K562 (cell line): Measurements from ENCODE around the gene MIB2. TPM values are rescaled to one million over a fixed set of nuclear protein-coding genes. Genes with fewer than 3 reads are reported as not detected.
"Not testable (repeated sequence)": the region's sequence is repeated elsewhere in the genome, so short reads cannot be mapped to it uniquely, and the experiment has no call there.

ENCODE experiments used
- CTCF ChIP-seq, 3 experiments: IDR thresholded peaks in 2 of 3; conservative IDR thresholded peaks in 1 of 3; 2 replicates each; pipeline ENCODE4 v1.5.1; 2011 to 2012; ENCODE audit warnings: low read length in 3 of 3, mild to moderate bottlenecking in 3 of 3, control low read depth in 2 of 3, improper control_type of control experiment in 1 of 3, inconsistent platforms in 1 of 3, low read depth in 1 of 3, mixed read lengths in 1 of 3, moderate library complexity in 1 of 3; ENCODE audit not compliant: insufficient read depth in 2 of 3
- E2F1 ChIP-seq: sonication (generic); formaldehyde crosslinking; IDR thresholded peaks from 2 replicates; pipeline ENCODE4 v1.8.1; 2023; ENCODE audit warnings: mild to moderate bottlenecking, missing genetic modification reagents, moderate library complexity
- E2F8 ChIP-seq: fragments of 450-650 bp; IDR thresholded peaks from 2 replicates; pipeline ENCODE4 v1.7.1; 2018; ENCODE audit warnings: mild to moderate bottlenecking, low read depth; ENCODE audit not compliant: partially characterized antibody
- EP400 ChIP-seq: fragments of 450-650 bp; IDR thresholded peaks from 2 replicates; pipeline ENCODE4 v1.6.1; 2017; ENCODE audit warnings: antibody characterized with exemption, mild to moderate bottlenecking, moderate library complexity
- ERF ChIP-seq: fragments of 450-650 bp; formaldehyde crosslinking; IDR thresholded peaks from 2 replicates; pipeline ENCODE4 v1.4.0; 2020; ENCODE audit warnings: mild to moderate bottlenecking, mixed read lengths
- KLF1 ChIP-seq: fragments of 450-650 bp; IDR thresholded peaks from 2 replicates; pipeline ENCODE4 v1.6.1; 2016; ENCODE audit warnings: missing genetic modification characterization, missing compliant biosample characterization
- KLF13 ChIP-seq: fragments of 450-650 bp; IDR thresholded peaks from 2 replicates; pipeline ENCODE4 v1.6.1; 2016; ENCODE audit warnings: missing genetic modification characterization, low read depth, mild to moderate bottlenecking, missing compliant biosample characterization, moderate library complexity, borderline replicate concordance
- MAZ ChIP-seq, 2 experiments: fragments of 450-650 bp in 1 of 2; sonication (generic) in 1 of 2; formaldehyde crosslinking; IDR thresholded peaks in 1 of 2; conservative IDR thresholded peaks in 1 of 2; 2 replicates each; pipeline versions ENCODE4 v1.4.0 to v1.5.0; 2020; ENCODE audit warnings: mild to moderate bottlenecking in 1 of 2, missing genetic modification reagents in 1 of 2
- NBN ChIP-seq: fragments of 450-650 bp; IDR thresholded peaks from 2 replicates; pipeline ENCODE4 v1.6.1; 2016; ENCODE audit warnings: low read depth, mild to moderate bottlenecking
- NCOA1 ChIP-seq: fragments of 450-650 bp; IDR thresholded peaks from 2 replicates; pipeline ENCODE4 v1.6.1; 2016; ENCODE audit warnings: low read depth
- NFIC ChIP-seq: fragments of 450-650 bp; IDR thresholded peaks from 2 replicates; pipeline ENCODE4 v1.6.1; 2017; ENCODE audit warnings: mild to moderate bottlenecking, inconsistent platforms
- PHF20 ChIP-seq: fragments of 450-650 bp; IDR thresholded peaks from 2 replicates; pipeline ENCODE4 v1.6.1; 2018; ENCODE audit not compliant: partially characterized antibody
- POLR2G ChIP-seq: fragments of 200-400 bp; formaldehyde crosslinking; IDR thresholded peaks from 2 replicates; pipeline ENCODE4 v1.6.1; 2017; ENCODE audit warnings: low read depth, mild to moderate bottlenecking, antibody characterized with exemption, low read length, moderate library complexity
- POLR2H ChIP-seq: IDR thresholded peaks from 2 replicates; pipeline ENCODE4 v1.6.1; 2016; ENCODE audit warnings: missing genetic modification characterization, low read depth, mild to moderate bottlenecking, control low read depth, missing compliant biosample characterization, moderate library complexity
- RBBP5 ChIP-seq: fragments of 200-600 bp; sonication (generic); IDR thresholded peaks from 2 replicates; pipeline ENCODE4 v1.6.1; 2012; ENCODE audit warnings: borderline replicate concordance, mild to moderate bottlenecking, low read length, control low read depth, inconsistent platforms; ENCODE audit not compliant: insufficient read depth, poor library complexity, severe bottlenecking
- SRF ChIP-seq, 2 experiments: fragments of 250-450, 450-650 bp in 1 of 2; sonication (Bioruptor Pico) in 1 of 2; sonication (generic) in 1 of 2; formaldehyde crosslinking; IDR thresholded peaks; 2 replicates each; pipeline versions ENCODE4 v1.5.0 to v1.5.1; 2020 to 2022; ENCODE audit warnings: mild to moderate bottlenecking in 1 of 2, missing genetic modification reagents in 1 of 2
- TBL1XR1 ChIP-seq, 2 experiments: IDR thresholded peaks; 2 replicates each; pipeline ENCODE4 v1.6.1; 2012; ENCODE audit warnings: improper control_type of control experiment in 2 of 2, low read length in 2 of 2, mild to moderate bottlenecking in 1 of 2
- TEAD4 ChIP-seq, 2 experiments: sonication (generic) in 1 of 2; formaldehyde crosslinking in 1 of 2; IDR thresholded peaks; 2 replicates each; pipeline versions ENCODE4 v1.6.1 to v1.8.0; 2012 to 2022; ENCODE audit warnings: borderline replicate concordance in 1 of 2, inconsistent platforms in 1 of 2, low read length in 1 of 2, mild to moderate bottlenecking in 1 of 2, missing genetic modification reagents in 1 of 2
- ZNF384 ChIP-seq: IDR thresholded peaks from 2 replicates; pipeline ENCODE4 v1.6.1; 2012; ENCODE audit warnings: low read depth, low read length, improper control_type of control experiment
- polyA plus RNA-seq, 8 experiments: library from polyadenylated mRNA; depleted of rRNA in 4 of 8; stranded (reverse) in 5 of 8; unstranded in 3 of 8; fragments of >200 nt; fragmentation: Nextera tagmentation in 2 of 8; fragmentation: Illumina TruSeq in 1 of 8; extraction: Ambion mirVana in 2 of 8; extraction: Trizol in 1 of 8; gene quantifications; 2 replicates each; pipeline versions ENCODE4 v1.2.1 to v1.2.3, GENCODE V29; 2011 to 2014; ENCODE audit warnings: inconsistent platforms in 1 of 8, missing spikeins in 1 of 8
- total RNA-seq, 7 experiments: library from RNA; depleted of rRNA in 6 of 7; stranded (reverse); fragments of >200 nt in 6 of 7; fragmentation: Illumina TruSeq in 2 of 7; extraction: Trizol in 2 of 7; gene quantifications; 2 replicates each; pipeline versions ENCODE4 v1.2.1 to v1.2.3, GENCODE V29; 2011 to 2021; ENCODE audit warnings: low replicate concordance in 1 of 7

MIB2 gene
- total and polyA plus RNA-seq, 9 of the 15 experiments (the other 6 are each of a cell fraction or from before 2014, with no cell fraction given), result 0.04 to 17.0 (median 4.9) TPM; not detected in 1

- TF ChIP-seq TBL1XR1 (IDR thresholded peaks at IDR 0.05; ENCODE audit: low read length in 2 of 2) (peak in 1 of 2 experiments; percentile 88; a peak in 2 of 4 replicates), TEAD4 (IDR thresholded peaks at IDR 0.05; ENCODE audit: low read length) (0 out of 2 replicates have a peak, but pooled peaks have one; percentile 8), SRF (CRISPR knock-in tag; IDR thresholded peaks at IDR 0.05) (0 out of 4 replicates have a peak, but pooled peaks of 1 of the 2 experiments have one; percentile 66), NFIC (peak; percentile 26; the same call in 1 of the 2 replicates), KLF13 (peak; percentile 97), NCOA1 (peak; percentile 83; the same call in 1 of the 2 replicates), ZNF384 (peak; percentile 34; the same call in 1 of the 2 replicates), POLR2G (peak; percentile 67), CTCF (IDR thresholded peaks at IDR 0.05 in 2 of 3, conservative IDR thresholded peaks at IDR 0.05 in 1 of 3; ENCODE audit: insufficient read depth in 2 of 3, low read depth in 1 of 3, low read length in 3 of 3) (peak; percentile 12 to 46 (median 21); a peak in 3 of 6 replicates), RBBP5 (peak; percentile 72), PHF20 (peak; percentile 98), ERF (CRISPR knock-in tag) (0 out of 2 replicates have a peak, but pooled peaks have one; percentile 35), EP400 (peak; percentile 94), E2F1 (CRISPR knock-in tag) (peak; percentile 82), E2F8 (peak; percentile 98), KLF1 (tag) (peak; percentile 93), NBN (peak; percentile 89; the same call in 1 of the 2 replicates), MAZ (CRISPR knock-in tag; conservative IDR thresholded peaks at IDR 0.05 in 1 of 2, IDR thresholded peaks at IDR 0.05 in 1 of 2) (peak; percentile 53 to 64; a peak in 3 of 4 replicates), POLR2H (peak; percentile 58; the same call in 1 of the 2 replicates)
- TF ChIP-seq TEAD4 (CRISPR knock-in tag; IDR thresholded peaks at IDR 0.05; ENCODE audit: borderline replicate concordance), result not testable (repeated sequence)
These were observed 43.6 kb downstream of the MIB2 start, which contains the start of gene CDK11B (continued) for GRCh38 chr1:1658583-1659549.
